Upper lobe of left lung (tissue), 6 donors: Measurements from ENCODE around the gene CCDC112. TPM values are rescaled to one million over a fixed set of nuclear protein-coding genes. Genes with fewer than 3 reads are reported as not detected.

Experiments used
- ATAC-seq, 2 donors: fragments of 200-7000 bp; cut with Tn5 transposase; one replicate each; pipeline ENCODE4 v1.9.1; 2022; ENCODE audit warnings: mild to moderate bottlenecking in 2 of 2, moderate library complexity in 2 of 2; ENCODE audit not compliant: low FRiP score in 2 of 2
- DNase-seq, 2 donors: peaks; one replicate each; pipeline ENCODE4 v3.0.0-alpha.2; 2019 to 2020
- H3K27ac ChIP-seq, 4 donors: fragments of 200-600 bp; sonication (generic); one replicate each; pipeline ENCODE4 v1.5.1; 2016 to 2019
- H3K27me3 ChIP-seq, 4 donors: fragments of 200-600 bp; sonication (generic); one replicate each; pipeline ENCODE4 v1.5.1; 2017 to 2019
- H3K36me3 ChIP-seq, 4 donors: fragments of 200-600 bp; sonication (generic); one replicate each; pipeline ENCODE4 v1.5.1; 2016 to 2019
- H3K4me1 ChIP-seq, 4 donors: fragments of 200-600 bp; sonication (generic); one replicate each; pipeline ENCODE4 v1.5.1; 2018 to 2019
- H3K4me3 ChIP-seq, 4 donors: fragments of 200-600 bp; sonication (generic); one replicate each; pipeline ENCODE4 v1.5.1; 2017 to 2019; ENCODE audit warnings: mild to moderate bottlenecking in 2 of 4, moderate library complexity in 1 of 4
- H3K9me3 ChIP-seq, 4 donors: fragments of 200-600 bp; sonication (generic); one replicate each; pipeline ENCODE4 v1.5.1; 2018 to 2019
- EP300 ChIP-seq, 4 donors: sonication (generic); formaldehyde crosslinking; IDR thresholded peaks; one replicate each; pipeline ENCODE4 v1.5.1; 2017; ENCODE audit warnings: antibody characterized with exemption in 4 of 4, control low read depth in 2 of 4
- POLR2A ChIP-seq, 4 donors: fragments of 450-650 bp; IDR thresholded peaks; one replicate each; pipeline ENCODE4 v1.5.1; 2016 to 2017; ENCODE audit warnings: antibody characterized with exemption in 4 of 4, mild to moderate bottlenecking in 2 of 4
- POLR2AphosphoS5 ChIP-seq, 2 donors: sonication (generic); formaldehyde crosslinking; IDR thresholded peaks; one replicate each; pipeline ENCODE4 v1.5.1; 2017; ENCODE audit warnings: antibody characterized with exemption in 2 of 2
- WGBS, 2 donors: methylation state at CpG; one replicate each; pipeline ENCODE4 v1.1.5; 2017 to 2018; 5-methylcytosine and 5-hydroxymethylcytosine counted together
- total RNA-seq, 6 donors: library from RNA; depleted of rRNA in 4 of 6; stranded (reverse); fragments of >200 nt in 4 of 6; gene quantifications; one replicate each; pipeline versions ENCODE4 v1.1.0 to v1.2.1, GENCODE V29; 2016 to 2021
- TF ChIP-seq, protein P1 (sequence below), 6 experiments: fragments of 450-650 bp in 4 of 6; fragments of 200-600 bp in 2 of 6; sonication (generic) in 2 of 6; IDR thresholded peaks; one replicate each; pipeline ENCODE4 v1.5.1; 2016 to 2019; ENCODE audit warnings: antibody characterized with exemption in 6 of 6
- donor health status: DM: no; HTN: no; CAD: no; lungs with moderate emphysema.
- donor health status: DM: no; HTN: yes; CAD: no; lungs with severe emphysema.

Gene CCDC112
- total RNA-seq, 6 donors from 2014 or later: 1.8 to 32.7 (median 8.0) TPM

DNA sequence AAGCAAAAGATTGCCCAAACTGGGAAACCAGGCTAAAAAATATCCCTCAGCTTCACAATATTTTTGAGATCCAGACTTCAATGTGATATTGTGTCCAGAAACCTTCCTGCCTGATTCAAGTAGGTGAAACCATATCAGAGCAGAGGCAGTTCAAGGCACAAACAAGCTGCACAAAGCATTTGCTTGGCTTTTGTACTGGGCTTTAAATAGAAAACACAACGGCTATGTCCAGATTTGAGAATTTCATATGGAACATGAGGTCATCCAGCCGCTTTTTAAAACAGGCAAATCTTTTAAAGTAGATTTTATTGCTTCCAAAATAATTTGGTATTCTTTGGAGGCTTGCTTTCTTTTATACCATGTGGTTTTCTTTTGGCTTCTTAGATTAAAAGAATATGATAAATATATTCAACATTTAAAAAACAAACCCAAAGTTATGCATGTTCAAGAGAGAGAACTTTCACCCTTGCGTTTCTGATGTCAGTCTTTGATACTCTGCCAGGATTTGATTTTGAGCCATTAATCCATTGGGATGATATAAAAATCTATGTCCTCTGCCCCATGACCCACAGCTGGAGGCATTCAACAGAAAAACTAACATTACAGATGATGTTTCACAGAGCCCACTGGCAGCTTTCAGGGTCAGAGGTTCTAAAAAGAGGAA lies 29.0 kb upstream of the CCDC112 start:
- no peak overlapping the region for H3K4me3 ChIP-seq
- WGBS, 2 donors: 73 to 86% methylated on average over 3 of the region's 3 CpGs
- ATAC-seq (no peak), DNase-seq (no peak)
- H3K4me1 ChIP-seq: no peaks in the 10 kb centered on the region
- H3K27me3 ChIP-seq: no peaks in the 10 kb centered on the region
- H3K27ac ChIP-seq: no peak overlapping the region
- no peaks in the 10 kb centered on the region for H3K9me3 ChIP-seq
- no peaks in the 10 kb centered on the region for H3K36me3 ChIP-seq
- no peak for TF ChIP-seq POLR2A (IDR thresholded peaks at IDR 0.05)
- TF ChIP-seq, protein P1, sequence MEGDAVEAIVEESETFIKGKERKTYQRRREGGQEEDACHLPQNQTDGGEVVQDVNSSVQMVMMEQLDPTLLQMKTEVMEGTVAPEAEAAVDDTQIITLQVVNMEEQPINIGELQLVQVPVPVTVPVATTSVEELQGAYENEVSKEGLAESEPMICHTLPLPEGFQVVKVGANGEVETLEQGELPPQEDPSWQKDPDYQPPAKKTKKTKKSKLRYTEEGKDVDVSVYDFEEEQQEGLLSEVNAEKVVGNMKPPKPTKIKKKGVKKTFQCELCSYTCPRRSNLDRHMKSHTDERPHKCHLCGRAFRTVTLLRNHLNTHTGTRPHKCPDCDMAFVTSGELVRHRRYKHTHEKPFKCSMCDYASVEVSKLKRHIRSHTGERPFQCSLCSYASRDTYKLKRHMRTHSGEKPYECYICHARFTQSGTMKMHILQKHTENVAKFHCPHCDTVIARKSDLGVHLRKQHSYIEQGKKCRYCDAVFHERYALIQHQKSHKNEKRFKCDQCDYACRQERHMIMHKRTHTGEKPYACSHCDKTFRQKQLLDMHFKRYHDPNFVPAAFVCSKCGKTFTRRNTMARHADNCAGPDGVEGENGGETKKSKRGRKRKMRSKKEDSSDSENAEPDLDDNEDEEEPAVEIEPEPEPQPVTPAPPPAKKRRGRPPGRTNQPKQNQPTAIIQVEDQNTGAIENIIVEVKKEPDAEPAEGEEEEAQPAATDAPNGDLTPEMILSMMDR (IDR thresholded peaks at IDR 0.05): no peak
- no peak for TF ChIP-seq POLR2AphosphoS5 (IDR thresholded peaks at IDR 0.05)
- no peak for TF ChIP-seq EP300 (IDR thresholded peaks at IDR 0.05)

DNA sequence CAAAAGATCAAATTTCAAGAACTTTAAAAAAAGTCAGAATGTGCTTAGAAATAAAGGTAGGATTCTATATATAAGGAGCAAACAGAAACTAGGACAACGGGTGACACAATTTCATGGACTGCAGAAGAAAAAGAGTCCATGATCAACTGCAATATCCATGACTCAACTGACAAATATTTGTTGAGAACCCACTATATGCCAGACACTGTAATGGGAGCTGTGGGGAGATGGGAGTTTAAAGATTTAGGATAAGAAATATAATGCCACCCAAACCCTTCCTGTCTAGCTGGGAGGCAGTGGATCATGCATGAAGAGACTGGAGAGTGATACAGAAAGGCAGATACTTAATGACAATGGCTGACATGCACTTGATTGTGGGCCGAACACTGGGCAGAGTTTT lies 27.6 kb upstream of the CCDC112 start:
- Histone ChIP-seq H3K9me3 (no peaks in the 10 kb centered on the region), H3K4me1 (no peaks in the 10 kb centered on the region), H3K36me3 (no peaks in the 10 kb centered on the region), H3K4me3 (no peak overlapping the region), H3K27me3 (no peaks in the 10 kb centered on the region), H3K27ac (no peak overlapping the region)
- no peak for ATAC-seq
- DNase-seq: no peak
- TF ChIP-seq, protein P1 (IDR thresholded peaks at IDR 0.05): no peak
- TF ChIP-seq EP300 (IDR thresholded peaks at IDR 0.05): no peak
- no peak for TF ChIP-seq POLR2A (IDR thresholded peaks at IDR 0.05)
- no peak for TF ChIP-seq POLR2AphosphoS5 (IDR thresholded peaks at IDR 0.05)
- WGBS, 2 donors: 89 to 97% methylated on average over 2 of the region's 2 CpGs

DNA sequence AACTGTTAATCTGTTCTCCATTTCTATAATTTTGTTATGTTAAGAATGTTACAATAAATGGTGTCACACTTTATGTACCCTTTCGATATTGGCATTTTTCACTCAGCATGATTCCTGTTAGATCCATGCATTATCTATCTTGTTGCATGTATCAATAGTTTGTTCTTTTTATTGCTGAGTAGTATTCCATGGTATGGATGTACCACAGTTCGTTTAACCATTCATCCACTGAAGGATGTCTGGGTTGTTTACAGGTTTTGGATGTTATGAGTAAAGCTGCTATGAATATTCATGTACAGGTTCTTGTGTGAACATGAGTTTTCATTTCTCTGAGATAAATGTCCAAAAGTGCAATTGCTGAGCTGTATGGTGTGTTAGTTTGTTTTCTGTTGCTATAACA lies 26.3 kb upstream of the CCDC112 start:
- DNase-seq: no peak
- WGBS, 2 donors: 50 to 74% methylated on average over 2 of the region's 2 CpGs
- Histone ChIP-seq H3K36me3 (no peaks in the 10 kb centered on the region), H3K9me3 (no peaks in the 10 kb centered on the region), H3K27ac (no peak overlapping the region), H3K27me3 (no peaks in the 10 kb centered on the region), H3K4me1 (no peaks in the 10 kb centered on the region), H3K4me3 (no peak overlapping the region)
- ATAC-seq: no peak
- TF ChIP-seq POLR2AphosphoS5 (IDR thresholded peaks at IDR 0.05) (no peak), EP300 (IDR thresholded peaks at IDR 0.05) (no peak), POLR2A (IDR thresholded peaks at IDR 0.05) (no peak)
- TF ChIP-seq, protein P1 (IDR thresholded peaks at IDR 0.05): no peak

DNA sequence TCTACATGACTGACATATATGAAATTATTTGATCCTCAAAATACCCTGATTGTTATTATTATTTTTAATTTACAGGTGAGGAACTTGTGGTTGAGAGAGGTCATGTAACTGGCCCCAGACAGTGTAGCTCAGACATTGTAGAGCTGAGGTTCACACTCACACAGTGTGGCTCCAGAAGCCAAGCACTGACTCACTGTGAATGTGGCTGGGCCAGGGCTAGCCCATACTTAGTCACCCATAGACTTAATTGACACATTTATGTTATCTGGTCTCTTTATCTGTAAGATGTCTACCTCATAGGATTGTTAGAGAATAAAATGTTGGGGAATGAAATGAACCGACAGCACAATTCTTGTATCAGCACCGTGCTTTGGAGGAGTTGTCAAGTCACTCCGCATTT lies 24.9 kb upstream of the CCDC112 start:
- no peaks in the 10 kb centered on the region for H3K27me3 ChIP-seq
- no peaks in the 10 kb centered on the region for H3K9me3 ChIP-seq
- WGBS, 2 donors: 95 to 99% methylated on average over 3 of the region's 3 CpGs
- H3K36me3 ChIP-seq: no peaks in the 10 kb centered on the region
- no peak overlapping the region for H3K27ac ChIP-seq
- H3K4me3 ChIP-seq: no peak overlapping the region
- ATAC-seq (no peak), DNase-seq (no peak)
- no peak for TF ChIP-seq EP300 (IDR thresholded peaks at IDR 0.05)
- H3K4me1 ChIP-seq: no peaks in the 10 kb centered on the region

DNA sequence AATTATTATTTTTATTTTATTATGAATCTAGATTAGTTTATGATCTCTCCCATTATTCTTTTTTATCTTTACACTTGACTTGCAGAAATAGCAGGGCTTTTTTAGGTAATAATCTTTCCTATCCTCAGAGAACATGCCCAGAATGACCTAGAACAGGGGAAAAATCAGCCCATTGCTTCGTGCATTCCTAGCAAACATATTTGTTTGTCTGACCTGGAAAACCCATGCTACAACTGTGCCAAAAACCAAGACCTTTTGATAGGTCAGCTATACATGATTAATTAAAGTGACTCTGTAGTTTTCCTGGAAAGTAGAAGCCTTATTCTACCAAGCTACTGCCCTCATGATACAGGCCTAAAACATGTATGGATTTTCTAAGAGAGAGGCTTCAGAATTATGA lies 24.1 kb upstream of the CCDC112 start:
- TF ChIP-seq, protein P1 (IDR thresholded peaks at IDR 0.05): no peak
- TF ChIP-seq EP300 (IDR thresholded peaks at IDR 0.05) (no peak), POLR2A (IDR thresholded peaks at IDR 0.05) (no peak), POLR2AphosphoS5 (IDR thresholded peaks at IDR 0.05) (no peak)
- H3K36me3 ChIP-seq: no peaks in the 10 kb centered on the region
- H3K27ac ChIP-seq: no peak overlapping the region
- H3K9me3 ChIP-seq: no peaks in the 10 kb centered on the region
- H3K27me3 ChIP-seq: no peaks in the 10 kb centered on the region
- 61 to 68% methylated on average over 1 of the region's 1 CpG for WGBS, 2 donors
- no peak overlapping the region for H3K4me3 ChIP-seq
- DNase-seq: no peak
- no peak for ATAC-seq
- no peaks in the 10 kb centered on the region for H3K4me1 ChIP-seq
